ENCODE measurements around the gene CRYGA.
A peak's percentile ranks its signal among the peaks of the same experiment; 100 is the strongest.
"Not testable (repeated sequence)": the region's sequence is repeated elsewhere in the genome, so short reads cannot be mapped to it uniquely, and the experiment has no call there.

Gene CRYGA

GRCh38 chr2:208124013-208124715 lies 39.2 kb downstream of the CRYGA start, which contains the start of gene CRYGD:
Gene CRYGD, minus strand, starts transcription at chr2:208124524. Its CDS starts 51 bp downstream, at chr2:208124473.
- DNase-seq: peak; percentile 4

- no peak for DNase-seq
Measured at GRCh38 chr2:208122248-208122647, 41.1 kb downstream of the CRYGA start.

DNA sequence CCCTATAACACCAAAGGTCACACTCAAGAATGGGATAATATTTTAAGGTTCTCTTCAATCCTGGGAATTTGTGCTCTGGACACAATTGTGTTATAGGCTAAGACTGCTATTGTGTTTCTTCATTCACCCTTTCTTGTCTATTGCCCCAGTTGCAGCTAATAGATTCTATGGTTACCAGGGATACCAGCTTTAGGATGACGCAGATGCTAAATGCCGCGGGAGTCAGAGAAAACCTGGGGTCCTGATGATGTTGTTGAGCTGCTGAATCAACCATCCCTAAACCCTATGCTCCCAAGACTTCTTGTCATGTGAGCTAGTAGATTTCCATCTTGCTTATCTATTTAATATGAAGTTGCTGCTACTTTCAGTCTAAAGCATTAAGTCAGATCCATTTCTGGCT lies 44.5 kb downstream of the CRYGA start:
- DNase-seq: no peak

- not testable (repeated sequence) for DNase-seq
Measured at GRCh38 chr2:208117390-208117789, 46.0 kb downstream of the CRYGA start.

DNA sequence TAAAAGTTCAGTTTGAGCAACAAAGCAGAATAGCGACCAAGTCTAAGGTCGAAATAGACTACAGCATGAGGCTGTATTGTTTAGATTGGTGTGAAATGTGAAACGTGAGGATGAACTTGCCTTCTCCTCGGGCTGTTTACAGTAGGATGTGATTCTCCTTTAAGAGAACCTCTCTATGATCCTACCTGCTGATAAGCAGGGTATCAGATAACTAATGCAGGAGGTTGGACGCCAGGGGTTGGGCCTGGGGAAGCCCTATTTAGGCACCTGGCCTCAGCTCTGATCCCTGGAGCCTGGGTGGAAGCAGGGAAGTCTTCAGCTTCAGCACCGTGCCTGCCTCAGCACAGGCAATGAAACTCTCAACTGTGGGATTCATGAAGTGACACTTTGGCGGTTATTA lies 50.4 kb downstream of the CRYGA start:
- no peak for DNase-seq

DNA sequence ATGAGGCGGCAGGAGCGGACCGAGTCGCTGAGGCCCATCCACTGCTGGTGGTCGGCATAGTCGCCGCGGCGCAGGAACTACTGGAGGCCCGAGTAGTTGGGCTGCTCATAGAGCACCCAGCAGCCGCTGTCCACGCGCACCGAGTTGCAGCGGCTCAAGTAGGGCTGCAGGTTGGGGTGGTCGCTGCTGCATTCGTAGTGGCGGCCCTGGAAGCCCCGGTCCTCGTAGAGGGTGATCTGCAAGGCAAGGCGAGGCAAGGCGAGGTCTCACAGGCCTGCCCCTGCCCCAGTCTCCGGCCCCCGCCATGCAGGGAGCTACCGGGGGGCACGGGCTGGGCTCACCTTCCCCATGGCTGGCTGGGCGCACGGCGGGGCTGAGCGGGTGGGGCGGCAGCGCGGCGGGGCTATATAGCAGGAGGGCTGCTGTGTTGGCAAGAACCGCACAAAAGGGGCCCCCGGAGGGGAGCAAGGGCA lies 51.1 kb downstream of the CRYGA start:
- DNase-seq: not testable (repeated sequence)
